ENCODE measurements around the gene BBX.

DNA sequence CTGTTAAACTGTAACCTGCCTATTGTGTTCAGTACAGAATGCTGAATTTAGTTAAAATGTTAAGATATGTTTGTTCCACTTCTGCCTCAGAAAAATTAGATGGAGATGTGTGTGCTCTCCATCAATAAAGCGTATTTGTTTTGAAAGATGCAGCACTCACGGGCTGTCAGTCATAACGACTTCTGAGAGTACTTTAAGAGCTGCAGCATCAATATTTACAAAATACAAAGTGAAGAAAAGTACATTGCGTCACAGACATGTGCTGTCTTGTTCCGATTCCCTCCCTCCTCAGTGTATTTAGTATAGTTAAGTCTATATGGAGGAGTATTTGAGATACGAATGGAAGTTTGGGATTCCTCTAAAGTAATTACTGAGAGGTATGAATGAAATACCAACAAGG, 166.6 kb downstream of the BBX start:
- TF ChIP-seq EZH2phosphoT487 (IDR thresholded peaks at IDR 0.05; ENCODE audit: insufficient read depth, low read depth) (no peak), EZH2 (IDR thresholded peaks at IDR 0.05; ENCODE audit: insufficient read depth, poor library complexity, severe bottlenecking) (no peak)

All from GM23248 (cell line).